ENCODE measurements around the gene MACF1.

MACF1 gene

DNA sequence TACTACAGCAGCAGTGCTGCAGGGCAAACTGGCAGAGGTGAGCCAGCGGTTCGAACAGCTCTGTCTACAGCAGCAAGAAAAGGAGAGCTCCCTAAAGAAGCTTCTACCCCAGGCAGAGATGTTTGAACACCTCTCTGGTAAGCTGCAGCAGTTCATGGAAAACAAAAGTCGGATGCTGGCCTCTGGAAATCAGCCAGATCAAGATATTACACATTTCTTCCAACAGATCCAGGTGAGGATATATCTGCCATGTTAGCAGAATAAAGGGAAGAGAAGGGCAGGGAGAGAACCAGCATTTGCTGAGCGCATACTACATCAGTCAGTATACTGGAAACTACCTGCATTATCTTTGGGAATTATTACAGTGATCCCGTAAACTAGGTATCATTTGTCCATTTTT, 157.0 kb downstream of the MACF1 start:
- in situ Hi-C loops (cut with HindIII; ENCODE audit: low pct_ligation_motif_present, low sequenced_read_pairs) = no loop called here

DNA sequence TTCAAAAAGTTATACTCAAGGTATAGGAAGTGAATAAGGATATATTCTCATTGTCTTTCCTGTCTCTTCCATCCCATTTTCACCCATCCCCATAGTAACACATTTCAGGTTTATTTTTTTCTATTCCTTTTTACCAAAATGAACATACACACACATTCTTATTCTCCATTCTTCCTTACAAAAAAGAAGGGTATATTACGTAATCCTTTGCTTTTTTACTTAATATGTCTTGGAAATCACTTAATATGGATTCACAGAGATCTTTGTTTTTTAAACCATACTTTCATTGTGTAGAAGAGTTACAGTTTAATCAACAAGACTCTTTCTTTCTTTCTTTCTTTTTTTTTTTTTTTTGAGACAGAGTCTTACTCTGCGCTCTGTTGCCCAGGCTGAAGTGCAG, 158.8 kb downstream of the MACF1 start:
- Histone ChIP-seq H3K27me3 (replicated peaks) (no peaks in the 10 kb centered on the region), H3K36me3 (replicated peaks) (peaks cover 66% of the 10 kb centered on the region), H3K27ac (no peak overlapping the region), H3K4me3 (ENCODE audit: low read depth, low read length) (no peak overlapping the region)
- in situ Hi-C loops (cut with HindIII; ENCODE audit: low pct_ligation_motif_present, low sequenced_read_pairs) = no loop called here
- DNase-seq = no peak
- TF ChIP-seq CTCF (IDR thresholded peaks at IDR 0.05; ENCODE audit: low read depth, low read length, missing control alignments) = no peak

More for the DNA sequence above, 157.0 kb downstream of the MACF1 start:
- no peak for TF ChIP-seq CTCF (IDR thresholded peaks at IDR 0.05; ENCODE audit: low read depth, low read length, missing control alignments)
- H3K27me3 ChIP-seq (replicated peaks) = no peaks in the 10 kb centered on the region
- no peak overlapping the region for H3K27ac ChIP-seq
- H3K36me3 ChIP-seq (replicated peaks) = peaks cover 73% of the 10 kb centered on the region
- no peak overlapping the region for H3K4me3 ChIP-seq (ENCODE audit: low read depth, low read length)
- DNase-seq = no peak

DNA sequence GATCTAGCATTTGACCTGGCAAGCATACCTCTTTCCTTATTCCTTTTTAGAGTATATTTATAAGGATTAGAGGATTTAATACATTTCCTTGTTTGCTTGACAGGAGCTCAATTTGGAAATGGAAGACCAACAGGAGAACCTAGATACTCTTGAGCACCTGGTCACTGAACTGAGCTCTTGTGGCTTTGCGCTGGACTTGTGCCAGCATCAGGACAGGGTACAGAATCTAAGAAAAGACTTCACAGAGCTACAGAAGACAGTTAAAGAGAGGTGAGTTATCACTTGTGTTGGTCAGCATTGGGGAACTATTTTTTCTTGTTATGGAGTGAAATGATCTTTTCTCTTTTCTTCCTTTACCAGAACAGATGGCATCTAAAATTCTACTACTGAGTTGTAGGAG, 163.6 kb downstream of the MACF1 start:
- no peak for TF ChIP-seq CTCF (IDR thresholded peaks at IDR 0.05; ENCODE audit: low read depth, low read length, missing control alignments)
- H3K27ac ChIP-seq = no peak overlapping the region
- peaks cover 63% of the 10 kb centered on the region for H3K36me3 ChIP-seq (replicated peaks)
- H3K4me3 ChIP-seq (ENCODE audit: low read depth, low read length) = no peak overlapping the region
- in situ Hi-C loops (cut with HindIII; ENCODE audit: low pct_ligation_motif_present, low sequenced_read_pairs) = no loop called here
- DNase-seq = no peak
- no peaks in the 10 kb centered on the region for H3K27me3 ChIP-seq (replicated peaks)

- in situ Hi-C loops (cut with HindIII; ENCODE audit: low pct_ligation_motif_present, low sequenced_read_pairs) = no loop called here
- Histone ChIP-seq H3K4me3 (ENCODE audit: low read depth, low read length) (no peak overlapping the region), H3K27me3 (replicated peaks) (no peaks in the 10 kb centered on the region), H3K36me3 (replicated peaks) (peaks cover 66% of the 10 kb centered on the region), H3K27ac (no peak overlapping the region)
- no peak for TF ChIP-seq CTCF (IDR thresholded peaks at IDR 0.05; ENCODE audit: low read depth, low read length, missing control alignments)
- no peak for DNase-seq
Observed at GRCh38 chr1:39369565-39369964, 165.1 kb downstream of the MACF1 start.

DNA sequence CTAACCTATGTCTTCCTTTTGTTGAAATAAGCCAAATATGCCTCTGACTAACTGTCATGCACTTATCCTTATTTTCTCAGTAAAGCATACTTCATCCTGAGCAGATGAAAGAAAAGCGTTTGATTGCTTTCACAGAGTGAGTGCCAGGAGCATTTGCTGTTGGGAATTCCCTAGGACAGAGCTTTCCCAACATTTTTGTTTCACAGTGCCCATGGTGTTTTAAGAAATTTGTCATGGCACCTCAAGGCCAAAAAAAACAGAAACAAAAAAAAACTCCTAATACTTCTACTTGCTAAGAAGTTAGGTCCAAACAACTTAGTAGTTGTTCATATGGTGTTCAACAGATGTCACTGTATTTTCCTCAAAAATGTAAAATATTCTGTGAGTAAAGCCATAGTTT, 166.1 kb downstream of the MACF1 start:
- TF ChIP-seq CTCF (IDR thresholded peaks at IDR 0.05; ENCODE audit: low read depth, low read length, missing control alignments) = no peak
- Histone ChIP-seq H3K27me3 (replicated peaks) (no peaks in the 10 kb centered on the region), H3K36me3 (replicated peaks) (peaks cover 72% of the 10 kb centered on the region), H3K4me3 (ENCODE audit: low read depth, low read length) (no peak overlapping the region), H3K27ac (no peak overlapping the region)
- no peak for DNase-seq
- in situ Hi-C loops (cut with HindIII; ENCODE audit: low pct_ligation_motif_present, low sequenced_read_pairs) = no loop called here

- Histone ChIP-seq H3K27ac (no peak overlapping the region), H3K27me3 (replicated peaks) (no peaks in the 10 kb centered on the region), H3K4me3 (ENCODE audit: low read depth, low read length) (no peak overlapping the region), H3K36me3 (replicated peaks) (peaks cover 65% of the 10 kb centered on the region)
- DNase-seq = no peak
- no peak for TF ChIP-seq CTCF (IDR thresholded peaks at IDR 0.05; ENCODE audit: low read depth, low read length, missing control alignments)
- in situ Hi-C loops (cut with HindIII; ENCODE audit: low pct_ligation_motif_present, low sequenced_read_pairs) = no loop called here
Observed at GRCh38 chr1:39372105-39372504, 167.6 kb downstream of the MACF1 start.
